Testis (tissue), 3 donors: ENCODE data around the gene ZFC3H1. TPM values are rescaled to one million over a fixed set of nuclear protein-coding genes. Genes with fewer than 3 reads are reported as not detected.
A peak's percentile ranks its signal among the peaks of the same experiment; 100 is the strongest.
"Not testable (repeated sequence)": the region's sequence is repeated elsewhere in the genome, so short reads cannot be mapped to it uniquely, and the experiment has no call there.

Experiments used
- DNase-seq: peaks from one replicate; pipeline ENCODE4 v3.0.0-alpha.2; 2019
- H3K27ac ChIP-seq, 2 donors: fragments of 200-600 bp; sonication (generic); one replicate each; pipeline ENCODE4 v1.5.1; 2019
- H3K27me3 ChIP-seq: fragments of 200-600 bp; sonication (generic); one replicate; pipeline ENCODE4 v1.5.1; 2019
- H3K36me3 ChIP-seq: fragments of 200-600 bp; sonication (generic); one replicate; pipeline ENCODE4 v1.5.1; 2017; ENCODE audit warnings: low read depth; ENCODE audit errors: missing control alignments
- H3K4me1 ChIP-seq: fragments of 200-600 bp; sonication (generic); one replicate; pipeline ENCODE4 v1.5.1; 2019
- H3K4me3 ChIP-seq, 2 donors: fragments of 200-600 bp; sonication (generic); one replicate each; pipeline ENCODE4 v1.5.1; 2017 to 2019
- H3K9me3 ChIP-seq: fragments of 200-600 bp; sonication (generic); one replicate; pipeline ENCODE4 v1.5.1; 2017
- CTCF ChIP-seq, 3 experiments: fragments of 450-650 bp in 2 of 3; fragments of 200-600 bp in 1 of 3; sonication (generic) in 1 of 3; IDR thresholded peaks; one replicate each; pipeline ENCODE4 v1.5.1; 2016 to 2019; ENCODE audit warnings: antibody characterized with exemption in 3 of 3, mild to moderate bottlenecking in 2 of 3, moderate library complexity in 1 of 3
- POLR2A ChIP-seq: fragments of 450-650 bp; IDR thresholded peaks from one replicate; pipeline ENCODE4 v1.6.1; 2017; ENCODE audit warnings: antibody characterized with exemption, mild to moderate bottlenecking, moderate library complexity
- WGBS, 2 donors: methylation state at CpG; one replicate each; pipeline ENCODE4 v1.1.5; 2018; 5-methylcytosine and 5-hydroxymethylcytosine counted together
- intact Hi-C: fragments of 100-400 bp; cut with DNase I; formaldehyde crosslinking; loops from one replicate; pipeline ENCODE4 v1.15.1; 2023; ENCODE audit warnings: low total_unique reads
- polyA plus RNA-seq: library from polyadenylated mRNA; stranded (reverse); fragments of 350-450 nt; fragmentation: Illumina TruSeq; extraction: RNeasy Lipid Tissue Mini Kit (QIAGEN cat#74804); gene quantifications from one replicate; pipeline ENCODE4 v1.2.3, GENCODE V29; 2014; ENCODE audit warnings: low read depth, low replicate concordance; ENCODE audit not compliant: insufficient read depth
- total RNA-seq, 2 donors: library from RNA; depleted of rRNA; stranded (reverse); fragments of >200 nt; gene quantifications; one replicate each; pipeline ENCODE4 v1.2.3, GENCODE V29; 2016

Gene ZFC3H1
- total and polyA plus RNA-seq, 3 donors from 2014 or later: 24.1 to 144 (median 83.7) TPM

- H3K9me3 ChIP-seq: no peaks in the 10 kb centered on the region
- no peak for TF ChIP-seq CTCF (IDR thresholded peaks at IDR 0.05)
- no peak for TF ChIP-seq POLR2A
- intact Hi-C loops: no loop called here
- no peak overlapping the region for H3K4me3 ChIP-seq
- no peaks in the 10 kb centered on the region for H3K4me1 ChIP-seq
- no peak overlapping the region for H3K27ac ChIP-seq
- WGBS, 2 donors: 100% methylated on average over 1 of the region's 1 CpG
- H3K36me3 ChIP-seq: no peaks in the 10 kb centered on the region
- H3K27me3 ChIP-seq: no peaks in the 10 kb centered on the region
- DNase-seq: no peak
Measured at GRCh38 chr12:71694099-71694820, 30.6 kb upstream of the ZFC3H1 start.

GRCh38 chr12:71693651-71694050, 30.0 kb upstream of the ZFC3H1 start:
- H3K27me3 ChIP-seq, H3K4me3 ChIP-seq, H3K27ac ChIP-seq, intact Hi-C loops, H3K9me3 ChIP-seq, H3K4me1 ChIP-seq, DNase-seq, H3K36me3 ChIP-seq: not testable (repeated sequence)
- WGBS, 2 donors: 88 to 94% methylated on average over 5 of the region's 5 CpGs

GRCh38 chr12:71693126-71693525, 29.5 kb upstream of the ZFC3H1 start:
- intact Hi-C loops: no loop called here

GRCh38 chr12:71691504-71692129, 28.0 kb upstream of the ZFC3H1 start:
- 77 to 88% methylated on average over 4 of the region's 4 CpGs for WGBS, 2 donors
- Histone ChIP-seq H3K4me3 (no peak overlapping the region), H3K27me3 (no peaks in the 10 kb centered on the region), H3K27ac (no peak overlapping the region), H3K36me3 (no peaks in the 10 kb centered on the region), H3K9me3 (no peaks in the 10 kb centered on the region), H3K4me1 (no peaks in the 10 kb centered on the region)
- no peak for DNase-seq
- intact Hi-C loops: no loop called here
- TF ChIP-seq CTCF (IDR thresholded peaks at IDR 0.05): no peak
- no peak for TF ChIP-seq POLR2A

More at GRCh38 chr12:71693126-71693525, 29.5 kb upstream of the ZFC3H1 start:
- H3K27ac ChIP-seq: no peak overlapping the region
- no peaks in the 10 kb centered on the region for H3K9me3 ChIP-seq
- no peak for DNase-seq
- no peaks in the 10 kb centered on the region for H3K27me3 ChIP-seq
- no peaks in the 10 kb centered on the region for H3K36me3 ChIP-seq
- H3K4me3 ChIP-seq: no peak overlapping the region
- no peaks in the 10 kb centered on the region for H3K4me1 ChIP-seq
- TF ChIP-seq POLR2A (no peak), CTCF (IDR thresholded peaks at IDR 0.05) (no peak)
- 95 to 96% methylated on average over 7 of the region's 7 CpGs for WGBS, 2 donors

GRCh38 chr12:71688961-71689570, 25.4 kb upstream of the ZFC3H1 start:
- 88 to 89% methylated on average over 5 of the region's 5 CpGs for WGBS, 2 donors
- intact Hi-C loops: no loop called here
- no peak for TF ChIP-seq POLR2A
- no peak for TF ChIP-seq CTCF (IDR thresholded peaks at IDR 0.05)
- Histone ChIP-seq H3K27me3 (no peaks in the 10 kb centered on the region), H3K36me3 (no peaks in the 10 kb centered on the region), H3K4me1 (no peaks in the 10 kb centered on the region), H3K9me3 (no peaks in the 10 kb centered on the region), H3K27ac (no peak overlapping the region), H3K4me3 (no peak overlapping the region)
- DNase-seq: no peak

GRCh38 chr12:71687172-71687571, 23.5 kb upstream of the ZFC3H1 start:
- H3K27ac ChIP-seq, DNase-seq, H3K27me3 ChIP-seq, H3K9me3 ChIP-seq, H3K36me3 ChIP-seq, intact Hi-C loops, H3K4me1 ChIP-seq: not testable (repeated sequence)
- WGBS, 2 donors: 71 to 72% methylated on average over 11 of the region's 11 CpGs
- H3K4me3 ChIP-seq: peak overlapping the region in 1 of 2 donors; percentile 81
